HepG2 (cell line): ENCODE data around the gene HERC4. TPM values are rescaled to one million over a fixed set of nuclear protein-coding genes. Genes with fewer than 3 reads are reported as not detected.

Experiments used
- ATAC-seq: fragments of 200-7000 bp; cut with Tn5 transposase; 3 replicates; pipeline ENCODE4 v1.9.1; 2020; ENCODE audit warnings: mild to moderate bottlenecking, moderate library complexity
- BruUV-seq: library from RNA; stranded (reverse); fragments of 400-500 nt; replicated peaks from 2 replicates; lab custom pipeline; 2021; lab: Mats Ljungman, UMichigan
- CTCF ChIA-PET: fragments of 300-600 bp; formaldehyde crosslinking; extraction: SDS; loops from one replicate; lab custom pipeline; 2021; ENCODE audit warnings: low total read pairs, inconsistent platforms, low intra/inter-chr PET ratio; lab: Yijun Ruan, JAX
- POLR2A ChIA-PET: fragments of 350-600 bp; sonication (Branson Sonifier 250); formaldehyde crosslinking; loops from one replicate; lab custom pipeline; 2020; ENCODE audit warnings: antibody characterized with exemption, inconsistent platforms; lab: Yijun Ruan, JAX
- DNase-seq: peaks from one replicate; pipeline ENCODE4 v3.0.0-alpha.2; 2015; ENCODE audit warnings: low spot score
- FAIRE-seq: peaks from 3 replicates; lab custom pipeline; 2011; peaks lifted over from hg19 to GRCh38; lab: Jason Lieb, UNC
- H2AFZ ChIP-seq: one replicate; pipeline ENCODE4 v1.6.1; 2011; ENCODE audit warnings: low read length, inconsistent platforms
- H3K27ac ChIP-seq: fragments of 300-600 bp; 3 replicates; pipeline ENCODE4 v1.8.0; 2011; ENCODE audit warnings: mixed run types, mild to moderate bottlenecking, mixed read lengths, low read length, inconsistent platforms; ENCODE audit not compliant: insufficient read depth; ENCODE audit errors: extremely low read length
- H3K27me3 ChIP-seq, 2 experiments: fragments of 200-600 bp in 1 of 2; 2 replicates in 1 of 2; 3 replicates in 1 of 2; pipeline versions ENCODE4 v1.6.0 to v1.8.0; 2011; ENCODE audit warnings: low read length in 2 of 2, mild to moderate bottlenecking in 2 of 2, moderate library complexity in 2 of 2, inconsistent platforms in 1 of 2; ENCODE audit not compliant: insufficient read depth in 2 of 2, control insufficient read depth in 1 of 2
- H3K36me3 ChIP-seq, 2 experiments: fragments of 200-600 bp in 1 of 2; replicated peaks in 1 of 2; 2 replicates in 1 of 2; 3 replicates in 1 of 2; pipeline versions ENCODE4 v1.5.1 to v1.8.0; 2011; ENCODE audit warnings: low read length in 2 of 2, inconsistent platforms in 1 of 2; ENCODE audit not compliant: insufficient read depth in 2 of 2, control insufficient read depth in 1 of 2
- H3K4me1 ChIP-seq: 2 replicates; pipeline ENCODE4 v1.5.1; 2012; ENCODE audit warnings: low read length, inconsistent platforms; ENCODE audit not compliant: insufficient read depth
- H3K4me2 ChIP-seq: 2 replicates; pipeline ENCODE4 v1.6.0; 2011; ENCODE audit warnings: low read depth, low read length, inconsistent platforms
- H3K4me3 ChIP-seq, 3 experiments: fragments of 200-600 bp in 1 of 3; sonication (generic), shearing (Covaris generic) in 1 of 3; replicated peaks in 1 of 3; 2 replicates each; pipeline ENCODE4 v1.5.1; 2011 to 2016; ENCODE audit warnings: low read length in 3 of 3, inconsistent platforms in 2 of 3, low read depth in 2 of 3, mild to moderate bottlenecking in 2 of 3, control low read depth in 1 of 3, mixed read lengths in 1 of 3; ENCODE audit not compliant: insufficient read depth in 1 of 3
- H3K79me2 ChIP-seq: one replicate; pipeline ENCODE4 v1.6.1; 2011; ENCODE audit warnings: low read length, inconsistent platforms; ENCODE audit not compliant: insufficient read depth
- H3K9ac ChIP-seq: 2 replicates; pipeline ENCODE4 v1.6.0; 2011; ENCODE audit warnings: mild to moderate bottlenecking, low read depth, low read length, inconsistent platforms; ENCODE audit not compliant: insufficient read depth
- H3K9me3 ChIP-seq: 2 replicates; pipeline ENCODE4 v1.5.1; 2012; ENCODE audit warnings: mild to moderate bottlenecking, low read length
- H4K20me1 ChIP-seq: 2 replicates; pipeline ENCODE4 v1.6.0; 2011; ENCODE audit warnings: inconsistent platforms, mild to moderate bottlenecking, low read length, moderate library complexity; ENCODE audit not compliant: insufficient read depth
- ARNT ChIP-seq: fragments of 450-650 bp; IDR thresholded peaks from 2 replicates; pipeline ENCODE4 v1.6.1; 2017
- ASH2L ChIP-seq: fragments of 300-600, 200-600 bp; sonication (generic); IDR thresholded peaks from 2 replicates; pipeline ENCODE4 v1.7.0; 2017; ENCODE audit warnings: low read depth, mild to moderate bottlenecking, moderate library complexity, mixed read lengths, low read length; ENCODE audit not compliant: insufficient read length
- DNMT3B ChIP-seq: conservative IDR thresholded peaks from 2 replicates; pipeline ENCODE4 v1.6.1; 2016; ENCODE audit warnings: missing biosample characterization, control low read depth
- HDAC6 ChIP-seq: fragments of 200-600 bp; sonication (generic); IDR thresholded peaks from 2 replicates; pipeline ENCODE4 v1.7.0; 2017; ENCODE audit warnings: mild to moderate bottlenecking, antibody characterized with exemption, low read length, low read depth
- PHF20 ChIP-seq: sonication (generic); formaldehyde crosslinking; IDR thresholded peaks from 2 replicates; pipeline ENCODE4 v1.5.0; 2020; ENCODE audit warnings: mild to moderate bottlenecking, missing genetic modification reagents
- PREB ChIP-seq: sonication (generic); formaldehyde crosslinking; IDR thresholded peaks from 2 replicates; pipeline ENCODE4 v1.4.0; 2020; ENCODE audit warnings: missing genetic modification reagents
- PRPF4 ChIP-seq: fragments of 200-400 bp; formaldehyde crosslinking; IDR thresholded peaks from 2 replicates; pipeline ENCODE4 v1.6.1; 2016; ENCODE audit warnings: low read length, low read depth; ENCODE audit not compliant: poor library complexity, severe bottlenecking
- RAD51 ChIP-seq: fragments of 450-650 bp; IDR thresholded peaks from 2 replicates; pipeline ENCODE4 v1.6.1; 2016; ENCODE audit warnings: borderline replicate concordance
- RBM22 ChIP-seq: fragments of 200-400 bp; formaldehyde crosslinking; optimal IDR thresholded peaks from 2 replicates; pipeline ENCODE3; 2017; ENCODE audit warnings: mild to moderate bottlenecking, low read length, moderate library complexity
- SMARCC2 ChIP-seq: fragments of 450-650 bp; IDR thresholded peaks from 2 replicates; pipeline ENCODE4 v1.6.1; 2017; ENCODE audit warnings: antibody characterized with exemption, mild to moderate bottlenecking
- SNAPC2 ChIP-seq: sonication (generic); formaldehyde crosslinking; IDR thresholded peaks from 2 replicates; pipeline ENCODE4 v1.8.1; 2022; ENCODE audit warnings: mild to moderate bottlenecking, missing genetic modification reagents
- TOE1 ChIP-seq: sonication (generic); formaldehyde crosslinking; IDR thresholded peaks from 2 replicates; pipeline ENCODE4 v1.4.0; 2020; ENCODE audit warnings: mild to moderate bottlenecking, missing genetic modification reagents
- ZNF12 ChIP-seq: sonication (generic); formaldehyde crosslinking; IDR thresholded peaks from 2 replicates; pipeline ENCODE4 v1.5.0; 2020; ENCODE audit warnings: missing genetic modification reagents
- ZNF3 ChIP-seq: IDR thresholded peaks from 2 replicates; pipeline ENCODE4 v1.7.0; 2017; ENCODE audit warnings: inconsistent platforms
- ZNF569 ChIP-seq: sonication (generic); formaldehyde crosslinking; IDR thresholded peaks from 2 replicates; pipeline ENCODE4 v1.5.0; 2020; ENCODE audit warnings: mild to moderate bottlenecking, missing genetic modification reagents, moderate library complexity, borderline replicate concordance
- ZNF619 ChIP-seq: sonication (generic); formaldehyde crosslinking; IDR thresholded peaks from 2 replicates; pipeline ENCODE4 v1.4.0; 2020; ENCODE audit warnings: mild to moderate bottlenecking, missing genetic modification reagents
- ZNF629 ChIP-seq: sonication (generic); formaldehyde crosslinking; conservative IDR thresholded peaks from 2 replicates; pipeline ENCODE4 v1.5.0; 2020; ENCODE audit warnings: missing genetic modification reagents
- ZNF766 ChIP-seq: sonication (generic); formaldehyde crosslinking; IDR thresholded peaks from 2 replicates; pipeline ENCODE4 v1.5.0; 2020; ENCODE audit warnings: missing genetic modification reagents, borderline replicate concordance
- ZNF83 ChIP-seq: sonication (generic); formaldehyde crosslinking; IDR thresholded peaks from 2 replicates; pipeline ENCODE4 v1.4.0; 2020; ENCODE audit warnings: missing genetic modification reagents, mild to moderate bottlenecking, borderline replicate concordance
- WGBS: methylation state at CpG from one replicate; pipeline ENCODE4 v1.1.6; 2017; ENCODE audit warnings: low lambda C conversion rate; 5-methylcytosine and 5-hydroxymethylcytosine counted together
- in situ Hi-C: cut with HindIII; loops from 2 replicates; pipeline ENCODE4 v1.10.0; 2017; ENCODE audit warnings: low pct_unique_long_range_greater_than_20kb; ENCODE audit not compliant: extremely low pct_ligation_motif_present
- intact Hi-C: fragments of 100-400 bp; cut with micrococcal nuclease; formaldehyde crosslinking; loops from one replicate; pipeline ENCODE4 v1.10.0; 2022; ENCODE audit not compliant: unreplicated experiment
- polyA plus RNA-seq, 8 experiments: library from polyadenylated mRNA; depleted of rRNA in 3 of 8; stranded (reverse) in 7 of 8; unstranded in 1 of 8; fragments of >200 nt; fragmentation: Illumina TruSeq in 4 of 8; extraction: Trizol in 4 of 8; gene quantifications; 2 replicates each; pipeline versions ENCODE4 v1.2.1 to v1.2.3, GENCODE V29; 2011 to 2016; ENCODE audit warnings: low read depth in 4 of 8, missing spikeins in 1 of 8, mixed read lengths in 1 of 8; ENCODE audit not compliant: insufficient read depth in 1 of 8
- total RNA-seq, 5 experiments: library from RNA; depleted of rRNA; stranded (reverse); fragments of >200 nt; fragmentation: Illumina TruSeq; extraction: Trizol; gene quantifications; 2 replicates each; pipeline ENCODE4 v1.2.3, GENCODE V29; 2016; ENCODE audit warnings: low read depth in 1 of 5
- TF ChIP-seq, protein P1 (sequence below): sonication (generic); formaldehyde crosslinking; IDR thresholded peaks from 2 replicates; pipeline ENCODE4 v1.5.0; 2020; ENCODE audit warnings: missing genetic modification reagents

HERC4 gene
- total and polyA plus RNA-seq, 2 of the 13 experiments (the other 11 are each of a cell fraction or from before 2014, with no cell fraction given) = 9.8 to 20.2 TPM

GRCh38 chr10:67978749-67979148 is 96.3 kb downstream of the HERC4 start:
- no peak overlapping the region for H3K4me2 ChIP-seq
- H3K27me3 ChIP-seq = no peaks in the 10 kb centered on the region
- WGBS = 97% methylated on average over 5 of the region's 5 CpGs
- peaks cover 21% of the 10 kb centered on the region for H3K4me1 ChIP-seq
- ChIA-PET POLR2A (no interaction called here), CTCF (no interaction called here)
- H3K79me2 ChIP-seq = no peaks in the 10 kb centered on the region
- no peak overlapping the region for H3K4me3 ChIP-seq
- H3K27ac ChIP-seq = no peak overlapping the region
- DNase-seq = no peak
- in situ Hi-C loops = no loop called here
- BruUV-seq = no TSS peak
- H3K9ac ChIP-seq = no peak overlapping the region
- intact Hi-C loops = loop anchor here (5.0 kb wide), 1 partner anchor 179 kb away; no protein-coding TSS in a partner anchor
- no peak overlapping the region for H2AFZ ChIP-seq
- no peak for ATAC-seq
- no peak for TF ChIP-seq ZNF3 (CRISPR knock-in tag)
- TF ChIP-seq PHF20 = no peak
- TF ChIP-seq RAD51 = no peak
- TF ChIP-seq DNMT3B (CRISPR knock-in tag) = no peak
- no peak for TF ChIP-seq ASH2L
- no peak for TF ChIP-seq ZNF83 (CRISPR knock-in tag)
- TF ChIP-seq PREB (CRISPR knock-in tag) = no peak
- TF ChIP-seq RBM22 = no peak
- no peaks in the 10 kb centered on the region for H4K20me1 ChIP-seq
- peaks cover 1 to 14% of the 10 kb centered on the region in 2 experiments; a peak in 4 of 5 replicates for H3K36me3 ChIP-seq
- FAIRE-seq = no peak
- no peaks in the 10 kb centered on the region for H3K9me3 ChIP-seq

DNA sequence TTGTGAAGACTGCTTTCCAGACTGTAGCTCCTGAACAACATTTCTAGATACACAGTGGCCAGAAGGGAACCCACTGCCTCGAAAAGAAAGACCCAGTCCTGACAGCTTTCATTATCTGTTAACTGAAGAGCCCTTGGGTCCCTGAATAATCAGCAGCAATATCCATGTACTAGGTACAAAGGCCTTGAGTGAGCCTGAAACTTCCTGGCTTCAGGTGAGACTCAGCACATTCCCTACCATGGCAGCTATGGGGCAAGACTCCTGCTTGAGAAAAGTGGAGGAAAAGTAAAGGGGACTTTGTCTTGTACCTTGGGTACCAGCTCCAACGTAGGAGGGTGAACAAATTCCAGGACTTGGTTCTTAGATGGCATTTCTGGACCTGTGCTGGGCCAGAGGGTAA is 97.8 kb downstream of the HERC4 start:
- Histone ChIP-seq H3K4me2 (peak overlapping the region; percentile 33; the same call in 1 of the 2 replicates), H3K4me1 (peaks cover 21% of the 10 kb centered on the region), H3K27me3 (no peaks in the 10 kb centered on the region), H3K27ac (no peak overlapping the region), H3K36me3 (peaks cover 3 to 17% of the 10 kb centered on the region in 2 experiments; a peak in 4 of 5 replicates), H4K20me1 (no peaks in the 10 kb centered on the region), H3K9ac (no peak overlapping the region), H3K4me3 (no peak overlapping the region), H2AFZ (no peak overlapping the region), H3K79me2 (no peaks in the 10 kb centered on the region), H3K9me3 (no peaks in the 10 kb centered on the region)
- WGBS = 81% methylated on average over 2 of the region's 2 CpGs
- ChIA-PET CTCF (no interaction called here), POLR2A (no interaction called here)
- DNase-seq (no peak), FAIRE-seq (no peak), ATAC-seq (peak; percentile 68)
- no TSS peak for BruUV-seq
- in situ Hi-C loops = no loop called here
- intact Hi-C loops = loop anchor here (5.0 kb wide), 1 partner anchor 180 kb away; no protein-coding TSS in a partner anchor
- TF ChIP-seq ARNT = no peak
- no peak for TF ChIP-seq ZNF12 (CRISPR knock-in tag)
- TF ChIP-seq HDAC6 = no peak
- no peak for TF ChIP-seq TOE1 (CRISPR knock-in tag)
- TF ChIP-seq SNAPC2 = no peak
- TF ChIP-seq, protein P1, sequence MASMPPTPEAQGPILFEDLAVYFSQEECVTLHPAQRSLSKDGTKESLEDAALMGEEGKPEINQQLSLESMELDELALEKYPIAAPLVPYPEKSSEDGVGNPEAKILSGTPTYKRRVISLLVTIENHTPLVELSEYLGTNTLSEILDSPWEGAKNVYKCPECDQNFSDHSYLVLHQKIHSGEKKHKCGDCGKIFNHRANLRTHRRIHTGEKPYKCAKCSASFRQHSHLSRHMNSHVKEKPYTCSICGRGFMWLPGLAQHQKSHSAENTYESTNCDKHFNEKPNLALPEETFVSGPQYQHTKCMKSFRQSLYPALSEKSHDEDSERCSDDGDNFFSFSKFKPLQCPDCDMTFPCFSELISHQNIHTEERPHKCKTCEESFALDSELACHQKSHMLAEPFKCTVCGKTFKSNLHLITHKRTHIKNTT (CRISPR knock-in tag) = no peak
- no peak for TF ChIP-seq ZNF569 (CRISPR knock-in tag)
- TF ChIP-seq PRPF4 = no peak
- TF ChIP-seq ZNF766 = no peak
- TF ChIP-seq ZNF629 (CRISPR knock-in tag) = no peak
- TF ChIP-seq SMARCC2 = no peak
- no peak for TF ChIP-seq ZNF619
